Suprapubic skin (tissue), 3 donors: ENCODE data around the gene TMEFF2.

Source experiments
- EP300 ChIP-seq: sonication (generic); formaldehyde crosslinking; IDR thresholded peaks from one replicate; pipeline ENCODE4 v1.6.1; 2017; ENCODE audit warnings: antibody characterized with exemption
- TF ChIP-seq, protein P1 (sequence below), 2 donors: fragments of 200-600 bp in 1 of 2; fragments of 450-650 bp in 1 of 2; sonication (generic) in 1 of 2; IDR thresholded peaks; one replicate each; pipeline ENCODE4 v1.5.1; 2016 to 2019; ENCODE audit warnings: antibody characterized with exemption in 2 of 2, mild to moderate bottlenecking in 1 of 2, moderate library complexity in 1 of 2

DNA sequence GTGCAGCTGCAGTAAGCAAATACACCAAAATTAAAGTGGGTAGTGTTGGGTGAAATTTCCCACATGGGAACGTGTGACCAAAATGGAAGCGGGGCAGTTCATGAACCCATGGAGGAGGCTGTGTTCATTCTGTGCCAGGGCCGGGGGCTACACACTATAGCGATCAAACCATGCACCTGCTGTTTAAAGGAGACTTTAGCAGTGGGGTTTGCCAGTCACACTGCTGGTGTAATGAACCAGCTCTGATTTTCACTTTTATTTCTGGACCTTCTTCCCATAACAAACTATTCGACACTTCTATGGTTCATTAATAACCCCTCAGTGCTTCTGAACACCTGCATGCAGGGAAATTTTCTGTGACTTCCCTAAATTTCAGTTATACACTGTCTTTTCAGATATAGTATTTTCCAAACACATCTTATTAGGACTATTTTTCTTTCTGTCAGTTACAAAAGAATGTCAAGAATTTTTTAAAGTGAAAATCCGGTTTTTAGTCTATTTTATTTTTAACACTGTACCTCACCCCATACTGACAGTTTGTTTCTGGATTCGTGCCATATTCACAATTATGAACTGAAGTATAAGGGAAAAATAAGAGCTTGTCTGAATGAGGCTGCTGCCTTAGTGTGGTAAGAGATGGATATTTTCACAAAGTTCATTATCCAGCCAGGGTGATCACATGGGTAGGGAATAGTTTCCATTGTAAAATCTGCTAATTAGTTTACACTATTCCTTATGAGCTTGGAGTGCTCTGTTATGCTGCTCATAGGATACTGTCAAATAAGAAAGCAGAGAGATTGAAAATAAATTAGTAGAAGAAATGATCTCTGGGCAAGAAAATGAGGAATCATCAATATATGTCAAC is 236.5 kb downstream of the TMEFF2 start:
- TF ChIP-seq, protein P1, sequence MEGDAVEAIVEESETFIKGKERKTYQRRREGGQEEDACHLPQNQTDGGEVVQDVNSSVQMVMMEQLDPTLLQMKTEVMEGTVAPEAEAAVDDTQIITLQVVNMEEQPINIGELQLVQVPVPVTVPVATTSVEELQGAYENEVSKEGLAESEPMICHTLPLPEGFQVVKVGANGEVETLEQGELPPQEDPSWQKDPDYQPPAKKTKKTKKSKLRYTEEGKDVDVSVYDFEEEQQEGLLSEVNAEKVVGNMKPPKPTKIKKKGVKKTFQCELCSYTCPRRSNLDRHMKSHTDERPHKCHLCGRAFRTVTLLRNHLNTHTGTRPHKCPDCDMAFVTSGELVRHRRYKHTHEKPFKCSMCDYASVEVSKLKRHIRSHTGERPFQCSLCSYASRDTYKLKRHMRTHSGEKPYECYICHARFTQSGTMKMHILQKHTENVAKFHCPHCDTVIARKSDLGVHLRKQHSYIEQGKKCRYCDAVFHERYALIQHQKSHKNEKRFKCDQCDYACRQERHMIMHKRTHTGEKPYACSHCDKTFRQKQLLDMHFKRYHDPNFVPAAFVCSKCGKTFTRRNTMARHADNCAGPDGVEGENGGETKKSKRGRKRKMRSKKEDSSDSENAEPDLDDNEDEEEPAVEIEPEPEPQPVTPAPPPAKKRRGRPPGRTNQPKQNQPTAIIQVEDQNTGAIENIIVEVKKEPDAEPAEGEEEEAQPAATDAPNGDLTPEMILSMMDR (IDR thresholded peaks at IDR 0.05): no peak
- TF ChIP-seq EP300: no peak
